ENCODE results near the gene PLEKHA4.
"Not testable (repeated sequence)": the region's sequence is repeated elsewhere in the genome, so short reads cannot be mapped to it uniquely, and the experiment has no call there.

PLEKHA4 gene

GRCh38 chr19:48858984-48859710 is 9.3 kb downstream of the PLEKHA4 start:
- TF ChIP-seq, protein P1, sequence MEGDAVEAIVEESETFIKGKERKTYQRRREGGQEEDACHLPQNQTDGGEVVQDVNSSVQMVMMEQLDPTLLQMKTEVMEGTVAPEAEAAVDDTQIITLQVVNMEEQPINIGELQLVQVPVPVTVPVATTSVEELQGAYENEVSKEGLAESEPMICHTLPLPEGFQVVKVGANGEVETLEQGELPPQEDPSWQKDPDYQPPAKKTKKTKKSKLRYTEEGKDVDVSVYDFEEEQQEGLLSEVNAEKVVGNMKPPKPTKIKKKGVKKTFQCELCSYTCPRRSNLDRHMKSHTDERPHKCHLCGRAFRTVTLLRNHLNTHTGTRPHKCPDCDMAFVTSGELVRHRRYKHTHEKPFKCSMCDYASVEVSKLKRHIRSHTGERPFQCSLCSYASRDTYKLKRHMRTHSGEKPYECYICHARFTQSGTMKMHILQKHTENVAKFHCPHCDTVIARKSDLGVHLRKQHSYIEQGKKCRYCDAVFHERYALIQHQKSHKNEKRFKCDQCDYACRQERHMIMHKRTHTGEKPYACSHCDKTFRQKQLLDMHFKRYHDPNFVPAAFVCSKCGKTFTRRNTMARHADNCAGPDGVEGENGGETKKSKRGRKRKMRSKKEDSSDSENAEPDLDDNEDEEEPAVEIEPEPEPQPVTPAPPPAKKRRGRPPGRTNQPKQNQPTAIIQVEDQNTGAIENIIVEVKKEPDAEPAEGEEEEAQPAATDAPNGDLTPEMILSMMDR (IDR thresholded peaks at IDR 0.05; ENCODE audit: extremely low read depth, insufficient read depth, missing control alignments) = no peak
- peak; percentile 88 for DNase-seq (ENCODE audit: low spot score)
- in situ Hi-C loops (cut with MboI; ENCODE audit: low pct_unique_long_range_greater_than_20kb, low sequenced_read_pairs, unreplicated experiment) = loop anchor here (25.0 kb wide), 1 partner anchor 103 kb away; the partner anchor contains the start of genes BAX and FTL

DNA sequence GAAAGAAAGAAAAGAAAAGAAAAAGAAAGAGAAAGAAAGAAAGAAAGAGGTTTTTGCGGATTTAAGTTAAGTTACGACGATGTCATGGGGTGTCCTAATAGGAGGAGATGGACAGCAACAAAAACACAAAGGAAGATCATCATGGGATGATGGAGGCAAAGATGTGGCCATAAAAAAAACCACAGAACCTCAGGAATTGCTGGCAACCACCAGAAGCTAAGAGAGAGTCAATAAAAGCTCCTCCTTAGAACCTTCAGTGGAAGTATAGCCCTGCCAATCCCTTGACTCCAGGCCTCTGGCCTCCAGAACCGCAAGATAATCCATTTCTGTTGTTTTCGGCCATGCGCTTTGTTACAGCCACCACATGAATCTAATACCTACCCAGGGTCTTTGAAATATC is 11.5 kb downstream of the PLEKHA4 start:
- no peak for DNase-seq (ENCODE audit: low spot score)
- in situ Hi-C loops (cut with MboI; ENCODE audit: low pct_unique_long_range_greater_than_20kb, low sequenced_read_pairs, unreplicated experiment) = loop anchor here (25.0 kb wide), 1 partner anchor 105 kb away; the partner anchor contains the start of genes BAX and FTL
- TF ChIP-seq, protein P1 (IDR thresholded peaks at IDR 0.05; ENCODE audit: extremely low read depth, insufficient read depth, missing control alignments) = no peak

DNA sequence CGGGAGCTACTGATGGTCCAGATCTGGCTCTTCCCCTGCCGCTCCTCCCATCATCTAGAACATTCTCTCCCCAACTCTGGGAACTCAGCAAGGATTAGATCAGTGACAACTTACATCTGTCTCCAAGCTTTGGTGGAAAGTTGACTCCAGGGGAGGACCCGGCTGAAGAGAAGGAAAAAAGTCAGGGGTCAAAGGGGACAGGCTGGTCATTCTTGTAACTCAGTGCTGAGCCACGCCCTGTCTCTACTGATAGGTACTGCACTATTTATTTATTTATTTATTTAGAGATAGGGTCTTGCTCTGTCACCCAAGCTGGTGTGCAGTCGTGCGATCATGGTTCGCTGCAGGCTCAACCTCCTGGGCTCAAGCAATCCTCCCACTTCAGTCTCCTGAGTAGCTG is 14.3 kb downstream of the PLEKHA4 start:
- in situ Hi-C loops (cut with MboI; ENCODE audit: low pct_unique_long_range_greater_than_20kb, low sequenced_read_pairs, unreplicated experiment) = loop anchor here (25.0 kb wide), 1 partner anchor 108 kb away; the partner anchor contains the start of genes BAX and FTL
- DNase-seq (ENCODE audit: low spot score) = no peak
- TF ChIP-seq, protein P1 (IDR thresholded peaks at IDR 0.05; ENCODE audit: extremely low read depth, insufficient read depth, missing control alignments) = no peak

GRCh38 chr19:48853483-48853882 is 14.9 kb downstream of the PLEKHA4 start:
- DNase-seq (ENCODE audit: low spot score) = no peak
- TF ChIP-seq, protein P1 (IDR thresholded peaks at IDR 0.05; ENCODE audit: extremely low read depth, insufficient read depth, missing control alignments) = no peak
- in situ Hi-C loops (cut with MboI; ENCODE audit: low pct_unique_long_range_greater_than_20kb, low sequenced_read_pairs, unreplicated experiment) = loop anchor here (25.0 kb wide), 1 partner anchor 109 kb away; the partner anchor contains the start of genes BAX and FTL

- in situ Hi-C loops (cut with MboI; ENCODE audit: low pct_unique_long_range_greater_than_20kb, low sequenced_read_pairs, unreplicated experiment) = loop anchor here (25.0 kb wide), 1 partner anchor 110 kb away; the partner anchor contains the start of genes BAX and FTL
- TF ChIP-seq, protein P1 (IDR thresholded peaks at IDR 0.05; ENCODE audit: extremely low read depth, insufficient read depth, missing control alignments) = no peak
- DNase-seq (ENCODE audit: low spot score) = no peak
Measured at GRCh38 chr19:48852292-48852691, 16.1 kb downstream of the PLEKHA4 start.

DNA sequence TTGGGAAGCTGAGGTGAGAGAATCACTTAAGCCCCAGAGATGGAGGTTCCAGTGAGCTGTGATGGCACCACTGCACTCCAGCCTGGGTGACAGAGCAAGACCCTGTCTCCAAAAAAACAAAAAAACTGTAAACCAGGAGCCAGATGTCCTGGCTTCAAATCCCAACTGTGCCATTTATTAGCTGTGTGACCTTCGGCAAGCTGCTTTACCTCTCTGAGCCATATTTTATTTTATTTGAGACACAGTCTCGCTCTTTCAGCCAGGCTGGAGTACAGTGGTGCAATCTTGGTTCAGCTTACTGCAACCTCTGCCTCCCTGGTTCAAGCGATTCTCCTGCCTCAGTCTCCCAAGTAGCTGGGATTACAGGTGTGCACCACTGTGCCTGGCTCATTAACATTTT is 21.8 kb downstream of the PLEKHA4 start:
- in situ Hi-C loops (cut with MboI; ENCODE audit: low pct_unique_long_range_greater_than_20kb, low sequenced_read_pairs, unreplicated experiment); DNase-seq (ENCODE audit: low spot score): not testable (repeated sequence)

DNA sequence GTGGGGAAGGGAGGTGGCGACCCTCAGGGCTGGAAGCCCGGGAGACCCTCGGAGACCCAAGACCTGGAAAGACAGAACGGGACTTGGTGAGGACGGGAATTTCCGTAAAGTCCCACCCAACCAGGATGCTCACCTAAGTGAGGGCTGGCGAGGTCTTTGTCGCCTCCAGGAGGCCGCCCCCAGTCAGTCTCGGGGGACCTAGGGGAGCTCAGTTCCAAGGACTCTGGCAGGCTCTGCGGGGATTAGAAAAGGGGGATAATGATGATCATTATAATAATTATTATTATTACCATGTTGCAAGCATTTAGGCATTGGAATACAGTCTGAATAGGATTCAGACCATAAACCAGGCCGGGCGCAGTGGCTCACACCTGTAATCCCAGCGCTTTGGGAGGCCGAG is 23.0 kb downstream of the PLEKHA4 start:
- TF ChIP-seq, protein P1 (IDR thresholded peaks at IDR 0.05; ENCODE audit: extremely low read depth, insufficient read depth, missing control alignments) = no peak
- in situ Hi-C loops (cut with MboI; ENCODE audit: low pct_unique_long_range_greater_than_20kb, low sequenced_read_pairs, unreplicated experiment) = no loop called here
- no peak for DNase-seq (ENCODE audit: low spot score)
